ENCODE data around the gene NQO1.

The NQO1 gene

GRCh38 chr16:69706256-69706974 lies 19.9 kb downstream of the NQO1 start:
- FAIRE-seq: no peak

- no peak for FAIRE-seq
Measured at GRCh38 chr16:69703638-69704037, 22.7 kb downstream of the NQO1 start.

GRCh38 chr16:69701866-69702265 lies 24.5 kb downstream of the NQO1 start:
- FAIRE-seq: no peak

GRCh38 chr16:69701452-69701851 lies 24.9 kb downstream of the NQO1 start:
- FAIRE-seq: no peak

GRCh38 chr16:69699915-69700314 lies 26.4 kb downstream of the NQO1 start:
- FAIRE-seq: no peak

GRCh38 chr16:69698404-69698803 lies 28.0 kb downstream of the NQO1 start:
- no peak for FAIRE-seq

GRCh38 chr16:69693916-69694315 lies 32.4 kb downstream of the NQO1 start:
- FAIRE-seq: no peak

GRCh38 chr16:69691980-69692911 lies 34.1 kb downstream of the NQO1 start:
- no peak for FAIRE-seq

GRCh38 chr16:69688589-69688988 lies 37.8 kb downstream of the NQO1 start:
- no peak for FAIRE-seq

GRCh38 chr16:69680358-69680757 lies 46.0 kb downstream of the NQO1 start:
- no peak for FAIRE-seq

- FAIRE-seq: peak; percentile 88
Measured at GRCh38 chr16:69672998-69673713, 53.2 kb downstream of the NQO1 start.

- no peak for FAIRE-seq
Measured at GRCh38 chr16:69672315-69672997, 53.9 kb downstream of the NQO1 start.

- FAIRE-seq: no peak
Measured at GRCh38 chr16:69669577-69669976, 56.8 kb downstream of the NQO1 start.

GRCh38 chr16:69663846-69664245 lies 62.5 kb downstream of the NQO1 start:
- no peak for FAIRE-seq

GRCh38 chr16:69662901-69663300 lies 63.5 kb downstream of the NQO1 start:
- no peak for FAIRE-seq

- FAIRE-seq: no peak
Measured at GRCh38 chr16:69660166-69660565, 66.2 kb downstream of the NQO1 start.
